ENCODE results near the gene SON. TPM values are rescaled to one million over a fixed set of nuclear protein-coding genes. Genes with fewer than 3 reads are reported as not detected.

The SON gene
- total RNA-seq, 1 donor from 2014 or later = 249 TPM

GRCh38 chr21:33540711-33541104, 2.1 kb upstream of the SON start:
- no peak for DNase-seq (ENCODE audit: extremely low spot score, unreplicated experiment)
- H3K4me3 Mint-ChIP-seq (ENCODE audit: unreplicated experiment) = peak overlapping the region; percentile 65
- H3K27ac Mint-ChIP-seq (ENCODE audit: unreplicated experiment) = peak overlapping the region; percentile 100
- H3K36me3 Mint-ChIP-seq (ENCODE audit: unreplicated experiment) = peaks cover 13% of the 10 kb centered on the region
- peaks cover 33% of the 10 kb centered on the region for H3K4me1 Mint-ChIP-seq (ENCODE audit: unreplicated experiment)
- H3K27me3 Mint-ChIP-seq (ENCODE audit: unreplicated experiment) = no peaks in the 10 kb centered on the region
- no peaks in the 10 kb centered on the region for H3K9me3 Mint-ChIP-seq (ENCODE audit: unreplicated experiment)
- no peak for TF ChIP-seq CTCF (IDR thresholded peaks at IDR 0.05)

- TF ChIP-seq CTCF (IDR thresholded peaks at IDR 0.05) = no peak
- DNase-seq (ENCODE audit: extremely low spot score, unreplicated experiment) = no peak
- Mint-ChIP-seq H3K36me3 (ENCODE audit: unreplicated experiment) (peaks cover 15% of the 10 kb centered on the region), H3K27ac (ENCODE audit: unreplicated experiment) (peak overlapping the region; percentile 100), H3K4me3 (ENCODE audit: unreplicated experiment) (peak overlapping the region; percentile 97), H3K9me3 (ENCODE audit: unreplicated experiment) (no peaks in the 10 kb centered on the region), H3K4me1 (ENCODE audit: unreplicated experiment) (peaks cover 38% of the 10 kb centered on the region), H3K27me3 (ENCODE audit: unreplicated experiment) (no peaks in the 10 kb centered on the region)
Observed at GRCh38 chr21:33541105-33541711, 1.6 kb upstream of the SON start.

- peak; percentile 93 for DNase-seq (ENCODE audit: extremely low spot score, unreplicated experiment)
- Mint-ChIP-seq H3K27ac (ENCODE audit: unreplicated experiment) (peak within 1 kb of the TSS; percentile 100), H3K4me3 (ENCODE audit: unreplicated experiment) (peak within 1 kb of the TSS; percentile 97), H3K4me1 (ENCODE audit: unreplicated experiment) (peaks cover 40% of the 10 kb centered on the region), H3K36me3 (ENCODE audit: unreplicated experiment) (peaks cover 12% of the 10 kb centered on the region), H3K9me3 (ENCODE audit: unreplicated experiment) (no peaks in the 10 kb centered on the region), H3K27me3 (ENCODE audit: unreplicated experiment) (no peaks in the 10 kb centered on the region)
- TF ChIP-seq CTCF (IDR thresholded peaks at IDR 0.05) = no peak
Observed at GRCh38 chr21:33541756-33542639, 840 bp upstream of the SON start, which contains the start of gene GART. Gene GART, minus strand, starts transcription at chr21:33542117. Its CDS starts 2,802 bp downstream, at chr21:33539315.

GRCh38 chr21:33543505-33544129, 779 bp downstream of the SON start:
- peak; percentile 89 for DNase-seq (ENCODE audit: extremely low spot score, unreplicated experiment)
- Mint-ChIP-seq H3K27me3 (ENCODE audit: unreplicated experiment) (no peaks in the 10 kb centered on the region), H3K36me3 (ENCODE audit: unreplicated experiment) (peaks cover 7% of the 10 kb centered on the region)

More at GRCh38 chr21:33543505-33544129, 779 bp downstream of the SON start:
- Mint-ChIP-seq H3K4me3 (ENCODE audit: unreplicated experiment) (peak overlapping the region; percentile 97), H3K27ac (ENCODE audit: unreplicated experiment) (peak overlapping the region; percentile 100), H3K4me1 (ENCODE audit: unreplicated experiment) (peaks cover 39% of the 10 kb centered on the region), H3K9me3 (ENCODE audit: unreplicated experiment) (no peaks in the 10 kb centered on the region)
- no peak for TF ChIP-seq CTCF (IDR thresholded peaks at IDR 0.05)

All from osteocyte (in vitro differentiated cells).